Activated CD4-positive, alpha-beta T cell treated with anti-CD3 and anti-CD28 coated beads, Interleukin-2, Interleukin-4, amounts not matched to agents 100 ng/mL and 50 ng/mL, durations not matched to agents 16 hours and 8 hours (primary cell): ENCODE measurements around the gene RACK1.
"Not testable (repeated sequence)": the region's sequence is repeated elsewhere in the genome, so short reads cannot be mapped to it uniquely, and the experiment has no call there.

Experiments used
- DNase-seq: peaks from one replicate; pipeline ENCODE4 v3.0.0-alpha.2; 2020; ENCODE audit warnings: low spot score

The RACK1 gene

DNA sequence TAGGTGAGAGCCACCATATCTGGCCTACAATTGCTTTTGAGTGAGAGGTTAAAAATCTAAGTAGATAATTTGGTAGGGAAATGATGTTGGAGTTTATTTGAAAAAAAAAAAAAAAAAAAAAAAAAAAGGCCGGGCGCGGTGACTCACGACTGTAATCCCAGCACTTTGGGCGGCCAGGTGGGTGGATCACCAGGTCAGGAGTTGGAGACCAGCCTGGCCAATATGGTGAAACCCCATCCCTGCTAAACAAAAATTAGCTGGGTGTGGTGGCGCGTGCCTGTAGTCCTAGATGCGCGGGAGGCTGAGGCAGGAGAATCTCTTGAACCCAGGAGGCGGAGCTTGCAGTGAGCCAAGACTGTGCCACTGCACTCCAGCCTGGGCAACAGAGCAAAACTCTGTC, 29.5 kb downstream of the RACK1 start:
- not testable (repeated sequence) for DNase-seq

GRCh38 chr5:181212934-181213333, 30.8 kb downstream of the RACK1 start:
- no peak for DNase-seq

GRCh38 chr5:181212080-181212479, 31.6 kb downstream of the RACK1 start:
- no peak for DNase-seq

DNA sequence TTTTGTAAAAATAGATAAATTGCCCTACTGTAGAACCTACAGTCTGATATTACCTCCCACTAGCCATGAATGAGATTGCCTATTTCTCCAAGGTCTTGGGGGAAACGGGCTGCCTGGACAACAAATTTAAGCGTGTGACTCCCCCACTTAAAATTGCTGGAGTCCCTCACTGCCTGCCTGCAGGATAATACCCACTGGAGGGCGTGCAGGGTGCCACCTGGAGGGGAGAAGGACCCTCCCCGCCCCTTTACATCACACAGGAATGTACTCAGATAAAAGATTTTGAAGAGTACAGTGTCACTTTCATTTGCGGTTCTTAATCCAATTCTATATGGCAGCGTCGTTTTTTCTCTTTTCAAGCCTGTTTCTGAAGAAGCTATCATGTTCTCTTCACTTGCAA, 32.5 kb downstream of the RACK1 start:
- no peak for DNase-seq

DNA sequence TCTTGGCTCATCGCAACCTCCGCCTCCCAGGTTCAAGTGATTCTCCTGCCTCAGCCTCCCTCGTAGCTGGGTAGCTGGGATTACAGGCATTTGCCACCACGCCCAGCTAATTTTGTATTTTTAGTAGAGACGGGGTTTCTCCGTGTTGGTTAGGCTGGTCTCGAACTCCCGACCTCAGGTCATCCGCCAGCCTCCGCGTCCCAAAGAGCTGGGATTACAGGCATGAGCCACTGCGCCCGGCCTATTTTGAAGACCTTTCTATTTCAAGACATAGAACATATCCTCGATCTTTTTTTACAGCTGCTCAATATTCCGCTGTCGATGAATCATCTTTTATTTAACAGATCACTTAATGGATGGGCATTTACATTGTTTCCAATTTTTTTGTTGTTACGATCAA, 33.0 kb downstream of the RACK1 start:
- DNase-seq, result not testable (repeated sequence)

DNA sequence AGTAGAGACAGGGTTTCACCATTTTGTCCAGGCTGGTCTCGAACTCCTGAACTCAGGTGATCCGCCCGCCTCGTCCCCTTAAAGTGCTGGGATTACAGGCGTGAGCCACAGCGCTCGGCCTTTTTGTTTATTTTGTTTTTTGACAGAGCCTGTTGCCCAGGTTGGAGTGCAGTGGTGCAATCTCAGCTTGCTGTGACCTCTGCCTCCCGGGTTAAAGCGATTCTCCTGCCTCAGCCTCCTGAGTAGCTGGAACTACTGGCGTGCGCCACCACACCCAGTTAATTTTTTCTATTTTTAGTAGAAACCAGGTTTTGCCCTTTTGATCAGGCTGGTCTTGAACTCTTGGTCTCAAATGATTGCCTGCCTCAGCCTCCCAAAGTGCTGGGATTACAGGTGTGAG, 33.6 kb downstream of the RACK1 start:
- not testable (repeated sequence) for DNase-seq

DNA sequence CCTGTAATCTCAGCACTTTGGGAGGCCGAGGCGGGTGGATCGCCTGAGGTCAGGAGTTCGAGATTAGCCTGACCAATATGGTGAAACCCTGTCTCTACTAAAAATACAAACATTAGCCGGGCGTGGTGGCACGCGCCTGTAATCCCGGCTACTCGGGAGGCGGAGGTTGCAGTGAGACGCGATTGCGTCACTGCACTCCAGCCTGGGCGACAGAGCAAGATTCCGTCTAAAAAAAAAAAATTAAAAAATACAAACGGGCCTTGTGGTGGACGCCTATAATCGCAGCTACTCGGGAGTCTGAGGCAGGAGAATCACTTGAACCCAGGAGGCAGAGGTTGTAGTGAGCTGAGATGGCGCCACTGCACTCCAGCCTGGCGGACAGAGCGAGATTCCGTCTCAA, 34.7 kb downstream of the RACK1 start:
- DNase-seq, result not testable (repeated sequence)

- no peak for DNase-seq
These were observed 35.8 kb downstream of the RACK1 start for GRCh38 chr5:181207960-181208253.

GRCh38 chr5:181207214-181207959, 36.3 kb downstream of the RACK1 start:
- peak; percentile 91 for DNase-seq

GRCh38 chr5:181205761-181206649, 37.7 kb downstream of the RACK1 start:
- no peak for DNase-seq

DNA sequence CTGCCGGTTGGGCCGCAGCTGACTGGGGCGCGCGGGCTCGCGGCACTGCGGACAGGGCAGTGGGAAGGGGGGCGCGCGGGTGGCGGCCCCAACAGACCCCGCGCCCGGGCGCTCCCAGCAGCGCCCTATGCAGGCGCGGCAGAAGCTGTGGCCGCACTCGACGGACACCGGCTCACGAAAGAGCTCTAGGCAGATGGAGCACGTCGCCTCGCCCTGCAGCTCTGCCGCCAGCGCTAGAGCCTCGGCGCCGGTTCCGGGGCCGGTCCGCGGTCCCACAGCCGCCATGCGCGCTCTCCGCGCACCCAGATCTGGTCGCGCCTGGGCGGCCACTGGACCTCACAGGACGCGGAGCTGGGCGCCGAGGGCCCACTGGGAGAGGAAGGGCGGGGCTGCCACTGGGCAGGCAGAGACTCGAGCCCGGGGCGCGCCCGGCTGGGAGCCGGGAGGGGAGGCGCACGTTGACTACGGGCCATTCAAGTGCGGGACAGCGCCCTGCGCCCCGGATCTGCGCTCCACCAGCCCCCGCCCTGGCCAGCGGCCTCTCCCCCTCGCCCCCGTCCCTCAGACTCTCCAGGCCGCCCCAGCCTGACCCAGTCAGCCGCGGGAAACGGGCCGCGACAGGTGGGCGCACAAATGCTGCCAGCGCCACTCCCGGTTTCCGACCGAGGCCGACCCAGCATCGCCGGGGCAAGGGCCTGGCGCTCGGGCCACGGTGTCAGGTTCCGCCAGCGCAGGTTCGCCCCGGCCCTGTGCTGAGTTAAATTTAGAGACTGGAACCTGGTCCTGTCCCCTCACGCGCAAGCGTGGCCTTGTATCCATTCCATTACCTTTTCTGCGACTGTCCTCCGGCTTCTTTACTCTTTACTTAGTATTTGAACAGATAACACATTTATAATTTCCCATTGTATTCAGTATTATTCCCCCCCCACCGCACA, 38.6 kb downstream of the RACK1 start, which contains the start of gene TRIM7:
Gene TRIM7 (minus strand): TSS at position 371 of the 935 bp plus-strand sequence. CDS start 86 bp downstream, at position 285.
- DNase-seq, result no peak

DNA sequence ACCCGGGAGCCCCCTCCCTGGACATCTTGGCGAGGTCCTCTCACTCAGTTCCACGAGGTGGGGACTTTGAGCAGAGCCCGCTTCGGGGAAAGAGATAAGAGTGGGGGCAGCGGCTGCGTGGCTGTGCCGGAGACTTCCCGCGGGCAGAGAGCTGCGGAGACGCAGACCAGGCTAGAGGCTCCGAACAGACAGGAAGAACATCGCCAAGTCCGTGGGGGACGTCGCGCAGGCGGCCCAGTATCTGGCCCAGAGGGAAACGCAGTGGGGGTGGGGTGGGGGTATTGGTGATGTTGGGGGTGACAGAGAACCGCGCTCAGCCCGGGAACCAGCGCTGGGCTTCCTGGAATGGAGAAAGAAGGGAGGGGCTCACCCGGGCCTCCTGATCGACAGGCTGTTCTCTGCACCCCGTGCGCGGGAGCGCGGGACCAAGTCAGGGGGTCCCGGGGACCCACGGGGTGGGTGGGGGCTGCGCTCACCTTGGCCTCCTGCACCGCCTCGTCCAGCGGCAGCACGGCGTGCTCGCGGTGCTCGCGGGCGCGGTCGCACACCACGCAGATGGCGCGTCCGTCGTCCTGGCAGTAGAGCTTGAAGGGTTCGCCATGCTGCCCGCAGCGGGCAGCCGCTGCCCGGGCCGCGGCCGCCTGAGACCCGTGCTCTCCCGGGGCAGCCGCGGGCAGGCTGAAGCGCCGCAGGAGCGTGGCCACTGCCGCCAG, 39.4 kb downstream of the RACK1 start:
- DNase-seq, result no peak

DNA sequence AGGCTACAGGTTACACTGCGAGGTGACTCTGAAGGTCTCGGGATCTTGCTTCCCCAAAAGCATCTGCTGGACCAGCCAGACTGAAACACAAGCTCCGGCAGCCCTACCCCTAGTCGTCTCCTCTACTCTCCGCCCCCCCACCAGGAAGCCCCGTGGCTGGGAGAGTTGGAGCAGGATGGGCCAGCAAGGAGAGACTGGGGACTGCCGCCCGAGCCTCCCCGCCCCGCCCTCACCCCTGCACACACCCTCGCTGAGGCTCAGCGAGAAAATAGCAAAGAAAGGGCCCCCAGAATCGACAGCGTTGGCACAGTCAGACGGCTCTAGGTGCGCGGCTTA, 40.0 kb downstream of the RACK1 start:
- no peak for DNase-seq

- no peak for DNase-seq
These were observed 40.5 kb downstream of the RACK1 start for GRCh38 chr5:181203093-181203711.

GRCh38 chr5:181200816-181201215, 42.9 kb downstream of the RACK1 start:
- no peak for DNase-seq

DNA sequence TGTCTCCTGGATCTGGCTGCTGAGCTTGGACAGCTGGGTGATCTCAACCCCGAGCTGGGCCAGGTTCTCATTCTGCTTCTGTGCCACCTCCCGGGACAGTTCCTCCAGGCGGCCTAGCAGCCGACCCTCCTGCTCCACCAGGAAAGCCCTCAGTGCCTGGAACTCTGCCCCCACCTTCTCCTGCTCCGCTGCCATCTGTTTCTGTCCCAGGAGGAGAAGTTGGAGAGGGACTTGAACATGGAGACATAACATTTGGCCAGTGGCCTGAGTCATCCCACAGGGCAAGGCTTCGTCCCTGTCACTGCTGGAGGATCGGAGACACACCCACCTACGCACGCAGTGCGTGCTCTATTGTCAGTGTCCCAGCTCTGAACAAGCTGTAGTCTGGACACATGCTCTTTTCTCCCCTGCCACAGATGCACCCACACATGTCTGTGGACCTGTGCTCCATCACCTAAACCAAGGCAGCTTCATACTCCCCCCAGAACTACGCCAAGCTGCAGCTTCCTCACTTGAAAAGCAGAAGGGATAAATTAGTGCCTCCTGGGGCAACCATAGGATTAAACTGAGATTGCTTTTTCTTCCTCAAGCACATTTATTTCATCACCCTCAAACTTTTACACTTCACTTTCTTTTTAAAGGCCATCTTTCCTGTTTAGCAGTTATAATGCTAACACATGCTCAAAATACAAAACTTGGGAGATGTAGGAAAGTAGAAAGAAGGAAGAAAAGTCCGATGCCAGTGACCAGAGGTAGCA, 43.6 kb downstream of the RACK1 start:
- no peak for DNase-seq

DNA sequence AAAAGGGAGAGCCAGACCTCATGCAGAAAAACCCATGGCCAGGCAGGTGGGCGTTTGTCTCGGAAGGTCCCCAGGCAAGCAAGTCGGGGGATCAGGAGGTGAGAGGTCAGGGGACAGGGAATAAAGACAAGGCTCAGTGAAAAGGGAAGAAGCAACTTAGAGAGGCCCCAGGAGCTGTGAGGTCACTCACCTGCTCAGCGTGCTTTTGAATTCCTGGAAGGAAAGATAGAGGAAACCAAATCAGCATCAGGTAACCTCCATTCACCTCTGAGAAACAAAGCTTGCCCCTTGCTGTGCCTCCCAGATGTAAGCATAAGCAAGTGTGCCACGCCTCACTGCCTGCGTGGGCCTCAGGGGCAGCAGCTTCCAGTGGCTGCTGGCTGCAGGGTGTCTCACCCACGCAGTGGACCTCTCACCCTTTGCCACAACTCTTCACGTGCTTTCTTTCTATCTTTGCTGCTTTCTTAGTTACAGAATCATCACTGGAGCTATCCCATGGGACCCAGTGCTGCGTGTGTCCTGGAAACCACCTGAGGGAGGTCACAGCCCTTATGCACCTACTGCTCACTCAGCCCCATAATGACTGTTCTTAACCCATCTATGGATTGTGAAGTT, 44.7 kb downstream of the RACK1 start:
- DNase-seq, result no peak

DNA sequence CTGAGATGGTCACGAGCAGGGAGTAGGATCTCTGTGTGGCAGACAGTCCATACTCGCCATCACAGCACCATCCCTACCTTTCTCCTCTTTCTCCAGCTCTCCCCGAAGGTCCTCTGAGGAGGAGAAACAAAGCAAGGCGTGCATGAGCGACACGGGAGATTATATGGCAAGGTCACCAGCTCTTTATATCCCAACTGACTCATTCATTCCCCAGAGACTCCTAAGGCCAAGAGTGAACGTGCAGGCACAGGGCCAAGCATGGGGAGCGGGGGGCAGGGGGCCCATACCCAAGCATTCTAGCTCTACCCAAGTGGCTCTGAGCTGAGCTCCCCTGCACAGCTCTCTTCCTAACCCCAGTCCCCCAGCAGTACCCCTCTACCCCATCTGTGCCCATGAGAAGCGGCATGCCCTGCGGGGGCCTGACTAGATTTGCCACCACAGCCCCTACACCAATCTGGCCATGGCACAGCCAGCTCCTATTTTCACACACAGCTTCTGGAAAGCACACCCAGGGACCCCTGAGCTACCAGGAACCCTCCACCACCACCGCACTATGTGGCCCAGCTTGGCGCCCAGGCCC, 45.5 kb downstream of the RACK1 start:
- no peak for DNase-seq

GRCh38 chr5:181197326-181197951, 46.3 kb downstream of the RACK1 start:
- no peak for DNase-seq
